Epidermal melanocyte (primary cell): Measurements from ENCODE around the gene PSIP1.
"Not testable (repeated sequence)": the region's sequence is repeated elsewhere in the genome, so short reads cannot be mapped to it uniquely, and the experiment has no call there.

Source experiments
- DNase-seq: peaks from one replicate; pipeline ENCODE4 v3.0.0; 2011; ENCODE audit warnings: low spot score; ENCODE audit not compliant: insufficient read length

The PSIP1 gene

DNA sequence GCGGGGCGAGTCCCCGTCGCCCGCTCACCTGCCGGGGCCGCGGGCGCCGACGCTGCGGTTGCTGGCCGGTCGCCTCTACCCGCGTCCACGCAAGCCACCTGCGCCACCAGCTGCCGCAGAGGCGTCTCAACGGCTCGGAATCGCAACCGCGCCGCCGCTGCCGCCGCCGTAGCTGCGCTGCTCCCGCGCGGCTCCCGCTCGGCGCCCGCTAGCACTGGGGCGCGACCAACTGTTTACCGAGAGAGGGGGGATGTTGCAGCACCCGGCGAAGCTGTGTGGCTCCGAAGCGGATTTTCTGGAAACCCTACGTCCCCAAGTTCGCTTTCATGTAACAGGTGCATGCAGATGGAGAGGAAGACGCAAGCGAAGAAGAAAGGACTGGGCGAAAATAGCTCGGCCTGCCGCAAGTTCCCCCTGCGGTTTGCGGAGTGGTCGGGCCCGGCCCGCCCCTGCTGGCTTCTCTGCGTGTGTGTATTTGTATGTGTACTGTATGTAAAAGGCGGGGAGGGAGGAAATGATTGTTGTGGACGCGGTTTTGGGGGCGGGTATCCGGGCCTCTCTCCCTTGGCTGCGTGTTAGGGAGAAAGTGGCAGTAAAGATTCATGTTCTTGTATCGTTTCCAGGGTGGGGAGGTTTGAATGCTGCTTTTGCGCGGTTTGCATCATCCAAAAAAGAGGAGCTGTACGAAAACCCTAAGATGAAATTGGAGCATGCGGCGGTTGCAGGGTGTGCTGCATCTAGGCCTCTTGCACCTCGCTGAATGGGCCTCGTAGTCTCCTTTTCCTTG lies at the start of gene PSIP1:
PSIP1 (minus strand) TSS at position 182 of the 787 bp plus-strand sequence. CDS start 782 bp downstream, outside the sequence.
- peak; percentile 57 for DNase-seq

DNA sequence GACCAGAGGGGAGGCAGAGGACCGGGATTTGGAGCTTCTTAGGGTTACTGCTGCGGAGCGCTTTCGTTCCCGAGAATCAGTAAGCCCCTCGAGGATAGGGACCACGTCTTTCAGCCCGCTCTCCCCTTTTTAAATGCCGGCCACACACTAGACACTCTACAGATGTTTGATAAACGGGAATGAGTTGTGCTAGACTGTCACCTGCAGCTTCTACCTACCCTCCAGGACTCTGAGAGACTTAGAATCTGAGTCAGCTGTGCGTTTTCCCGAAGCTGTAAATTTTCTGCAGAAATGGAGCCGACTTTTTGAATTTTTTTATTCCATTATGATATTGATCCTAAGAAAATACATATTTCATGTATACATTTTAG lies 42.7 kb upstream of the PSIP1 start:
- DNase-seq = no peak

DNA sequence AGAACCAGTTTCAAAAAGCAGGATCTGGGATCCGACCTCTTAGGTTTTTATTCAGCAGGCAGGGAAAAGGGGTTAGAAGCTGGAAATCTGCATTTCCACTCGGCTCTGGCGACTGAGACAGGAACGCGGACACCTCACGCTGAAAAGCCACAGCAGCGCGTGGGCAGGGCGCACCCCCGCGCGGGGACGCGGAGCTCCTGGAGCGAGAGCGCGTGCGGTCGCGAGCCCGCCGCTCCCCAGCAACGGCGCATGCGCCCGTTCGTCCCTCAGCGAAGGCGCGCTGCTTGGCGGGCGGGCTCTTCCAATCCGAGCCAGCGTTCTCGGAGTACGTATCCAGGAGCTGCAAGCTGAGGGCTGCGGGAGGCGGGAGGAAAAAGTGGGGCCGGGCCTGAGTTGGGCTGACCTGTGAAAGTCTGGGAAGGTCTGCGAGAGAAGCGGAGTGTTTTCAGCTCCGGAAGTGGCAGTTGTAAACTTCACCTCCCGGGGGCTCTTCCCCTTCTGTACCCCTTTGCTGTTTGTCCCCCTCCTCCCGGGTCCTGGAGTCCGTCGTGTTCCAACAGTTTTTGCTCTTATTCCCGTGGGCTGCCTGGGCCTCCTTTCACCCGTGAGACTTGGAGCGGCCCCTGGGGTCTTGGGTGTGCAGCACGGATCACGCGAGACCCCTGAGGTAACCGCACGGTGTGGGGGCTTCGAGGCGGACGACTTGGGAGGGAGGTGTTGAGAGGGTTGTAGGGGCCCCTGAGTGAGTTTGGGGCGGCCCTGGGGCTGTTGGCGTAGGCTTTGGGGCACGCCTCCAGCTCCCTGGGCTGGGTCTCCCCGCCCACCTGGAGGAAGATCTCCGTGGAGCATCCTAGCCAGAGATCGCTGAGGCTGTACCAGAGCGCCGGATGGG lies 42.1 kb upstream of the PSIP1 start, which contains the start of gene CCDC171:
CCDC171 (plus strand) TSS at position 408 of the 892 bp plus-strand sequence. CDS start 11,046 bp downstream, outside the sequence.
- DNase-seq = peak; percentile 97

DNA sequence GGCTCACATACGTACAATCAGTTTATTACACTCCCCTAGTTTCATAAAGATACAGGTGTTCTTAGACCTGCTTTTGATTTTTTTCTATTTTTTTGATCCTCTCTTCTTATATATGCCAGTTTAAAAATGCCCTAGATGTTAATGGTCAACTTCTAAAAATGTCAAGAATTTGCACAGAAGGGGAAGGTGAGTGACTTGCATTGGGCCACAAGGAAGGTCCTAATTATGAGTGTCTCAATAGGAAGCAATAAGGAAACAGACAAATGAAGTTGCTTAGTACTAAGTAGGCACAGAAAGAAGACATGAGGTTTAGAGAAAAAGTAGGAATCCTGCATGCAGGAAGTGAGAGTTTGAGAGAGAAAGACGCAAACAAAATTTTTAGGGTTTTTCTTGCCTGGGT lies 38.8 kb upstream of the PSIP1 start:
- DNase-seq = no peak

DNA sequence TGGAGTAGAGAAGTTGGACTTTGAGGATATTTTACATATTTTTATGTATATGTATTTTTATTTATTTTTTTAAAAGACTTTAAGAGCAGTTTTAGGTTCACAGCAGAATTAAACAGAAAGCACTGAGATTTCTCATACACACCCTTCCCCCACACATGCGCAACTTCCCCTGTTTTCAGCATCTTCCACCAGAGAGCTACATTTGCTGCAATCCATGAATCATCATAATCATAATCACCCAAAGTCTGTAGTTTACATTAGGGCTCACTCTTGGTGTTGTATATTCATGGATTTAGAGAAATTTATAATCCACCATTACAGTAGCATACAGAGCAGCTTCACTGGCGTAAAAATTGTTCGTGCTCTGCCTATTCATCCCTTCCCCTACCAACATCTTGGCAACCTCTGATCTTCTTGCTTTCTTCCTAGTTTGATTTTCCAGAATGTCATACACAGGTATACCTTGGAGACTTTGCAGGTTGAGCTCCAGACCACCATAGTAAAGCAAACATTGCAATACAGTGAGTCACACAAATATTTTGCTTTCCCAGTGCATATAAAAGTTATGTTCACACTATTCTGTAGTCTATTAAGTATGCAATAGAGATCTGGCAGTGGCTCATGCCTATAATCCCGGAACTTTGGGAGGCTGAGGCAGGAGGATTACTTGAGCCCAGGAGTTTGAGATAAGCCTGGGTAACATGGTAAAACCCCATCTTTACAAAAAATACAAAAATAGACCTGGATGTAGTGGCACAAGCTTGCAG lies 32.5 kb upstream of the PSIP1 start:
- no peak for DNase-seq

DNA sequence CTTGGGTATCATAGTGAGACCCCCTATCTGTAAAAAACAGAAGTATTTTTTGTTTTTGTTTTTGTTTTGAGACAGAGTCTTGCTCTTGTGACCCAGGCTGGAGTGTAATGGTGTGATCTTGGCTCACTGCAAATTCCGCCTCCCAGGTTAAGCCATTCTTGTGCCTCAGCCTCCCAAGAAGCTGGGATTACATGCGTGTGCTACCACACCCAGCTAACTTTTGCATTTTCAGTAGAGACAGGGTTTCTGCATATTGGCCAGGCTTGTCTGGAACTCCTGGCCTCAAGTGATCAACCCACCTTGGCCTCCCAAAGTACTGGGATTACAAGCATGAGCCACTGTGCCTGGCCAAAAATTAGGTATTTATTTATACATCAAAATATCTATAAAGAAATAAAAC lies 31.9 kb upstream of the PSIP1 start:
- DNase-seq = no peak

DNA sequence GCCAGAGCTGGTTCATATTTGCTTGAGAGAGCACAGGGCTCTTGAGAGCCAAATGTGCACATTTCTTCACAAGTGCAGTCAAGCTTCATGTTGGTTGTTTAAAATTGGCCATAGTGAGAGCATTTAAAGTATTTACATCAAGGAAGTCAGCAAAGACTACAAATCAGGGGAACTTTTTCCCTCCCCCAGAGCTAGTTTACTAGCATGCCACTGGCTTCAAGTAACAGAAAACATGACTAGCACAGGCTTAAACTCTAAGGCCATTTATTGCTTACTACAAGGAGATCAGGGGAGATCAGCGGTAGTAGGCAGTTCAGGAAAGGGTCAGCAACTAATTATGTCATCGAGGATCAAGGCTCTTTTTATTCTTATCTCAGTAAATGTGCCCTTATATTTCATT lies 31.1 kb upstream of the PSIP1 start:
- no peak for DNase-seq

DNA sequence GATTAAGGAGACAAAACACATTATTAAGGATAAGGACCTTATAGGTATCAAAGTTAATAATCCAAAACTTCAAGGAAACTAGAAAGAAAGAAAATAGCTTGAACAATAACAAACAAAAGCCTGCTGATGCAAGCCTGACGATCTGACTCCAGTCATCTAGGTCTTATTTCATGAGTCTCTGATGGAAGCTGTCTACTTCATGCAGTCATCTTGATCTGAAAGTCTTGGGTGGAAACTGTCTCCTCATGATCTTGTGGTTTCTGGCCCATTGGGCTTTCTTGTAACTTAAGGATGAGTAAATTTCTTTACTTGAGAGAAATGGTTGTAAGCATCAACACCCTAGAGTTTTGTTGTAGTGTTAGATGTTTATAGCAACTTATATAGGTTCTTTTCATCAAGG lies 20.6 kb upstream of the PSIP1 start:
- no peak for DNase-seq

DNA sequence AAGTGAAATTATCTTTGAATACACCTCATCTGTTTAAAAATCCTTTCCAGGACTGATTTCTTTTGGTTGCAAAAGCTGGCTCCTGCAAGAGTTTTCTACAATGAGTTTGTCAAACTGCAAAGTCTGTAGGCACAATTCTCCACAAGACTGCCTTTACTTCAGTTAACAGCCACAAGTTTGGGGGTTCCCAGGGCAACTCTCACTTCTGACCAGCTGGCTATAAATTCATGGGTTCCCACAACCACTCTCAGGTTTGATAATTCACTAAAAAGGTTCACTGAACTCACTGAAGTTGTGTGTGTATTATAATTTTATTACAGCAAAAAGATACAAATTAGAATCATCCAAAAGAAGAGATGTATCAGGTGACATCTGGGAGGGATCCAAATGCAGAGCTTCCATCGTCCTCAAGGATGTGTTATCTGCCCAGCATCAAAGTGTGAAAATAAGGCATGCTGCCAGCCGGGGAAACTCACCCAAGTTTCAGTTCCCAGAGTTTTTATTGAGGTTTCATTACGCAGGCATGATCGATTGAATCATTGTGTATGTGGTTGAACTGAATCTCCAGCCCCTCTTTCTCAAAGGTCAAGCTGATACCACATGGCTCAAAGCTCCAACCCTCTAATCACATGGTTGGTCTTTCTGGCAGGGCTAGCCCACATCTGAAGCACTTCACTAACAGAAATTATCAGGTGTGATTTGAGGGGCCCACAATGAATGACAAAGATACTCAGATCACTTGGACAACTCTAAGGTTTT lies 19.0 kb upstream of the PSIP1 start:
- no peak for DNase-seq

DNA sequence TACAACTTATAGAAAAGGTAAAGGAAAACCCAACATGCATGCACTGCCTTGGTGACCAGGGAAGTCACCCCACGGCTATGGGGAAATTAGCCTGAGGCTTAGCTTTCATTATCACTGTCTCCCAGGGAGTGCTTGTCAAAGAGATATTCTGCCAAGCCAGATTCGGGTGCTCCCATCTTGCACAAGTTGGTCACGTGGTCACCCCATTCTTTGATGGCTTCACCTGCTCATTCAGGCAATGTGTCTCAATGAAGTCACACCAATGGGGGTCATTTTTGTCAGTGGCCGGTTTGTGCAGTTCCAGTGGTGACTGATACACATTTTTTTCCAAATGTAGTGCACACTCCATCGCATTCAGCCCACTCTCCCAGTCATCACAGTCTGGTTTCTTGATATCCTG lies 16.3 kb upstream of the PSIP1 start:
- DNase-seq = not testable (repeated sequence)

DNA sequence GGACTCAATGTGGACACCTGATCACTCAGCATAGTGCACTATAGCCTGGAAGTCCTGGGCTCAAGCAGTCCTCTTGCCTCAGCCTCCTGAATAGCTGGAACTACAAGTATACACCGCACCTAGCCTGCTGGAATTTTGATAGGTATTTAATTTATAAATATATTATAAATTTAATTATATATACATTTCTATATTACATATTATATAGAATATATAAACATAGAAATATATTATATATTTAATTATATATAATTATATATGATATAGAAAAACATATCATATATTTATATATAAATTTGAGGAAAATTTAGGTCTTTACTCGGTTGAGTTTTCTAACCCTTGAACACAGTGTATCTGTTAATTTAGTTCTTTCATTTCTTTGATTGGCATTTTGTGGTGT lies 15.2 kb upstream of the PSIP1 start:
- DNase-seq = no peak

DNA sequence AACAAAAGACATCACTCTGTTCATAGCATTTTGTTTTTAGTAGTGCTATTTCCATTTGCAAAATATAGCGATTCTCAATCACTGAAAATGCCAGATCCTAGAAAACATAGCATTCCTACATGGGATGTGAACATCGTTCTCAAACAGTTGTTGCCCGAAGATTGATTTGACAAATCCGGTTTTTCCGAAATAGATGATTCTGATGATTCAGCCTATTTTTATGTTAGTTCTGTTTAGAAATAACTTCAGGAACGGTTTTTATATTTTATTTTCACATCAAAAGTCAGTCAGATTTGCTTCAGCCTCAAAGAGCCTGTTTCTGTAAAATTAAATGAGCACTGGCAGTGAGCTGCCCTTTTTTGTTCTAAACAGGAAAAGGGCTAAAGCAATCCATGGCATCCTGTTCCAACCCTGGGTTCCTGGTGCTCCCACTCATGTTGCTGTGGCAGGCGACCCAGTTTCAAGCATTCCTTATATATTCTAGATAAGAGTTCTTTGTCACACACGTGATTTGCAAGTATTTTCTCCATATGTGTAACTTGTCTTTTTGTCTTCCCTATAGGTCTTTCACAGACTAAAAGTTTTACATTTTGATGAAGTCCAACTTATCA lies 14.2 kb upstream of the PSIP1 start:
- DNase-seq = no peak

DNA sequence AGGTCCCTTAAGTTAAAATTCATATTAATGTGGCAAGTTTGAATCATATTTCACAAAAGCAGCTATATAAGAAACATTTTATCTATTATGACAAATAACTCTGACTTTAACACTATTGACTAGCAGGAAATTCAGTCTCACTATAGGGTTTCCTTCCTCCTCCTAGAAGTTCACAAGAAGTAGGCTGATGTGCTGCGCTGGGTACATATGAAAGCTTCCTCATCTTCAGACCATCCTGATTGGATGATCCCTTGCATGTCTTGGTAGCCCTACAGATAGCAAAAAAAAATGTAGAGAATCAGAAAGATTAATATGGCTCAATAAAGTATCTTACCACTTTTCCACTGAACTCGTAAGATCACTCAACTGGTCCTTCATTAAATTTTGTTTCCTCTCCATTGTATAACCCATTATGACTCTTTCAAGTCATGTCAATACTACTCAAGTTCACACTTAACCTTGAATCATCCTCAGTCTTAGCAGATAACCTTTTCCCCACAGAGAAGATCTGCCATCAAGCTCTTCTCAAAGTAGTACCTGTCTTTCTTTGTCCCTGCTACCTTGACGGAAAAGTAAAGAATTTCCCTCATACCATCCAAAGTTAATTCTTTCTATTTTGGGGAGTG lies 11.5 kb upstream of the PSIP1 start:
- DNase-seq = no peak

DNA sequence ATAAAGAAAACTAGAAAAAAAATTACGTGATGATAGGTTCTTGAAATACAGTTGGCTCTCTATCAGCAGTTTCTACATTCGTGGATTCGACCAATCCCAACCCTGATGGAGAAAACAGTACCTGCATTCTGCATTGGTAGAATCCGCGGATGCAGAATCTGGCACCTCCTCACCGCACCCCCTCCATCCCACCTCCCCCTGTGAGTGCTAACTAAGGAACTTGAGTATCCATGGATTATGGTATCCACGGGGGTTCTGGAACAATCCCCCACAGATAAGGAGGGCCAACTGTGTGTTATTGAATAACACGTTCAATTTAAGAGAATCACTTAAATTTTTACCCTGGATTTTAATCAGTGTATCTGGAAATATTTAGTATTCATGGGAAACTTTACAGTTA lies 10.5 kb upstream of the PSIP1 start:
- DNase-seq = no peak

DNA sequence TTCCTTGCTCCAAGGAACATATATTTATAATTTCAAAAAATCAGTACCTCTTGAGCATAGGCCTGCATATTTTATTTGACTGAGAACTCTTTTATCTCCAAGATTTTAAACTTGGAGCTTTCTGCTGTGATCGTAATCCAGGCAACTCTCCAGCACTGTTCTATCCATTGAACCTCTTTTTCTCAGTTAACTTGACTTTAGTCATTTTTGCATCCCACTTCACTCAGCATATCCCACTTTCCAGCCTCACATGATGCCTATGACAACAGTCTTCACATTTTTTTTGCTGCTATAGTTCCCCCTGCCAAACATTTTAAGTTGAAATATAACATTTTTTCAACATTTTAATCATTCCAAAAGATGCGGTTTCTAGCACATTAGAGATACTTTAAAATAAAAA lies 9.1 kb upstream of the PSIP1 start:
- DNase-seq = no peak

DNA sequence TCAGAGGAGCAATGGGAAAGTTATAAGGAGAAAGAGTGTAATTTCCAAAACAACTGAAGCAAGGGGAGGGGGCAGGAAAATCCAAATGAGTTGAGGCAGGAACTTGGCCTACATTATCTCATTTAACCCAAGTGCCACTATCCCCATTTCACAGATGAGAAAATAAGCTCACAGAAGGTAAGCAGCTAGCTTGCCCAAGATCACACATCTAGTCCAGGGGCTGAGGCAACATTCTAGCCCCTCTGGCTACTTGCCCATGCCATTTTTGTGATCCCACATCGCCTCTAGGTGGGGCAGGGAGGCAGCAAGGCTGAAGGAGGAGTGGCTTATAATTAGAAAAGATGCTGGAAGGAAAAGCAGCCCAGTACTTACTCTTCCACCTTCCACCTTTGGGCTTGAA lies 2.6 kb upstream of the PSIP1 start:
- DNase-seq = no peak

DNA sequence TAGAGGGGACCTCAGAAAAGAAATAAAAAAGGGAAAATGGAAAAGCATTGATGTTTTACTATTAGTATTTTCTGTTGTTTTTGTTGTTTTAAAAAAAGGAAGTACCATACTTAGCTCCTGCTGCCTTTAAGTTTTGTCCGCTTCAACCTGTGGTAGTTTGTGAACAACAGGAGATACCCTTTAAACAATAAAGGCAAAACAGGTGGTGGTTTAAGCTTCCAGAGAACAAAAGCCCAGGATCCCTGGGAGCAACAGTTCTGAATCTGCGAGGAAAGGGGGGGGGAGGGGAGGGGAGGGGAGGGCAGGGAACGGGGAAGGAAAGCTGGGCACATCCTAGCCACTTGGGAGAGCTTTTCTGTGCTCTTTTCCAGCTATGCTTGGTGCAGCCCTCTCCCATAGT lies 2.1 kb upstream of the PSIP1 start:
- DNase-seq = no peak

DNA sequence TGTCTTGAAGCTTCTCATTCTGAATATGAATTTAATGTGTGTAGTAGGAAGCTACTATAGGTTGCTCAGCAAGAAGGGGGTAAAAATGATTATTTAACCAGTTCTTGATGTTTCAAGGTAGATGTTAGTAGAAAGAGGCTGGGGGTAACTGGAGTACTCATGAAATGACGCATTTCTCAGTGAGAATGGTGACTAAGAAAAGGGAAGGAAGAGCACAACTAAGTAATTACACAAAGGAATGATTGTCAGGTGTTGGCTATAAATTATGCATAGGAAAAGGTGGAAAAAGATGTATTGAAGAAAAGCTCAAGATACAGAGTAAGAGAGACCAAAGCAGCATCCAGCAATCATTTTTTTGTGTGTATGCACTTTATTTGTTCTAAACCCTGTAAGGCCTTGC lies 1.4 kb upstream of the PSIP1 start:
- DNase-seq = no peak

DNA sequence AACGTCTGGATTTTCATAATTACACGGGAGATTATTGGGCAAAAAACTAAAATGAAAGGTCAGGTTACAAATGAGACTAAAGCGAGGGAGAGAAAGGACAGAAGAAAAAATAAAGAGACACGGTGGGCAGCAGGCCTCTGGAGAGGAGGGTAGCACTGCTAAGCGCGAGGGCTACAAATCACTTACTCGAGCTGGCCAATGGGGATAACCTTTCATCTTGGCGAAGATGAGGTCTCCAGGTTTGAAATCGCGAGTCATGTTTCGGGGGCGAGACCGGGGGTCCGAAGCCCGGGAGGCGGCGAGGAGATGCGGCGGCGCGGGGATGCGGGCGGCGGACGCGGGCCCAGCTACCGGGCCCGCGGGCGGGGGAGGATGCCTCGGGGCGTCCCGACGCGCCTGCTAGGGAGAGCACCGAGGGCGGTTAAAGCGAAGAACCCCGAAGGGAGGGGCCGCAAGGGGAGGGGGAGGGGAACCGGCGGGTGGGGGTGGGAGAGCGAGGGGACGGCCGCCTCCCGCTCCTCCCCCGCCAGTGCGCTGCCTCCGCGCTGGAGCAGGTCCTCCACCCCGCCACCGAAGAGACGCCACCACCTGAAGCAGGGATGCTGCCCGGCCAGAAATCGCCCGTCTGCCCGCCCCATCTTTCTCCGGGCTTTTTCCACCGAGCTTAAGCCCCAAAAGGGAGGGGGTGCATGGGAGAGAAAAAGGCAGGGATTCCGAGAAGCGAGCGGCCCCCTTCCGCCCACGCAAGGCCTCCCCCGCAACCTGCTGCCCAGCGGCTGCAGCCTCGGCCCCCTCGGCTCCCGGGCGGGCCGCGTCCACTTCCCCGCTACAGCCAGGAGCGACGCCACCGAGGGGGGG lies 610 bp downstream of the PSIP1 start:
- no peak for DNase-seq
